ENCODE measurements around the gene PPM1N.

The PPM1N gene

GRCh38 chr19:45469945-45470761, 28.1 kb upstream of the PPM1N start:
- no peak for DNase-seq (ENCODE audit: low read depth in 2 of 2)

GRCh38 chr19:45470762-45471081, 27.5 kb upstream of the PPM1N start:
- DNase-seq (ENCODE audit: low read depth in 2 of 2), result no peak

GRCh38 chr19:45471111-45471930, 26.9 kb upstream of the PPM1N start:
- DNase-seq (ENCODE audit: low read depth in 2 of 2), result no peak

- DNase-seq (ENCODE audit: low read depth in 2 of 2), result no peak
These were observed 26.2 kb upstream of the PPM1N start for GRCh38 chr19:45471931-45472562.

GRCh38 chr19:45472563-45473366, 25.5 kb upstream of the PPM1N start:
- DNase-seq (ENCODE audit: low read depth in 2 of 2), result no peak

GRCh38 chr19:45473367-45473681, 24.9 kb upstream of the PPM1N start:
- DNase-seq (ENCODE audit: low read depth in 2 of 2), result no peak

GRCh38 chr19:45473682-45474605, 24.3 kb upstream of the PPM1N start:
- DNase-seq (ENCODE audit: low read depth in 2 of 2), result no peak

GRCh38 chr19:45474606-45475521, 23.4 kb upstream of the PPM1N start:
- no peak for DNase-seq (ENCODE audit: low read depth in 2 of 2)

GRCh38 chr19:45475537-45476291, 22.5 kb upstream of the PPM1N start:
- DNase-seq (ENCODE audit: low read depth in 2 of 2), result no peak

GRCh38 chr19:45476304-45476703, 21.9 kb upstream of the PPM1N start:
- no peak for DNase-seq (ENCODE audit: low read depth in 2 of 2)

GRCh38 chr19:45477186-45477585, 21.1 kb upstream of the PPM1N start:
- no peak for DNase-seq (ENCODE audit: low read depth in 2 of 2)

GRCh38 chr19:45477713-45478453, 20.4 kb upstream of the PPM1N start:
- no peak for DNase-seq (ENCODE audit: low read depth in 2 of 2)

GRCh38 chr19:45478454-45479238, 19.6 kb upstream of the PPM1N start:
- DNase-seq (ENCODE audit: low read depth in 2 of 2), result peak; percentile 86 to 94

GRCh38 chr19:45483033-45483432, 15.2 kb upstream of the PPM1N start:
- DNase-seq (ENCODE audit: low read depth in 2 of 2), result no peak

GRCh38 chr19:45484273-45484945, 13.8 kb upstream of the PPM1N start:
- DNase-seq (ENCODE audit: low read depth in 2 of 2), result no peak

GRCh38 chr19:45485305-45486077, 12.8 kb upstream of the PPM1N start:
- peak; percentile 94 to 98 for DNase-seq (ENCODE audit: low read depth in 2 of 2)
